IPS-18a (cell line): ENCODE results near the gene RASGEF1C.
A peak's percentile ranks its signal among the peaks of the same experiment; 100 is the strongest.
"Not testable (repeated sequence)": the region's sequence is repeated elsewhere in the genome, so short reads cannot be mapped to it uniquely, and the experiment has no call there.

Source experiments
- H3K27ac ChIP-seq: one replicate; pipeline ENCODE4 v1.5.1; 2013; ENCODE audit warnings: low read length
- H3K27me3 ChIP-seq: one replicate; pipeline ENCODE4 v1.6.1; 2013; ENCODE audit warnings: mild to moderate bottlenecking, low read length; ENCODE audit not compliant: control insufficient read depth, insufficient read depth
- H3K36me3 ChIP-seq: one replicate; pipeline ENCODE4 v1.6.1; 2013; ENCODE audit warnings: low read depth, low read length; ENCODE audit not compliant: control insufficient read depth
- H3K4me1 ChIP-seq: one replicate; pipeline ENCODE4 v1.6.1; 2013; ENCODE audit warnings: low read depth, low read length; ENCODE audit not compliant: control insufficient read depth
- H3K4me3 ChIP-seq: one replicate; pipeline ENCODE4 v1.5.1; 2013; ENCODE audit warnings: low read length
- H3K9ac ChIP-seq: one replicate; pipeline ENCODE4 v1.6.1; 2013; ENCODE audit warnings: mild to moderate bottlenecking, low read length, moderate library complexity
- H3K9me3 ChIP-seq: one replicate; pipeline ENCODE4 v1.6.1; 2013; ENCODE audit warnings: low read depth, low read length; ENCODE audit not compliant: control insufficient read depth

RASGEF1C gene

DNA sequence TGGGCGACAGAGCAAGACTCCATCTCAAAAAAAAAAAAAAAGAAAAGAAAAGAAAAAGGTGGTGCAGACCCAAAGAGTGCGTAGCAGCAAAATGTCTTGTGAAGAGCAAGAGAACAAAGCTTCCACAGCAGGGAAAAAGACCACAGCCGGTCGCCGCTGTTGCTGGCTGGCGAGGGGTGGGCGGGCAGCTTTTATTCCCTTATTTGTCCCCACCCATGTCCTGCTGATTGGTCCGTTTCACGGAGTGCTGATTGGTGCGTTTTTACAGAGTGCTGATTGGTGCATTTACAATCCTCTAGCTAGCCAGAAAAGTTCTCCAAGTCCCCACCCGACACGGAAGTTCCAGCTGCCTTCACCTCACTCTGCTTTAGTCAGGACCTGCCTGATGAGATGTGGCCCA lies 1.1 kb upstream of the RASGEF1C start:
- peaks cover 26% of the 10 kb centered on the region for H3K27me3 ChIP-seq
- H3K9me3 ChIP-seq, H3K27ac ChIP-seq, H3K4me3 ChIP-seq, H3K9ac ChIP-seq, H3K4me1 ChIP-seq, H3K36me3 ChIP-seq: not testable (repeated sequence)

- no peak overlapping the region for H3K9ac ChIP-seq
- H3K9me3 ChIP-seq: no peaks in the 10 kb centered on the region
- H3K36me3 ChIP-seq: no peaks in the 10 kb centered on the region
- peak overlapping the region; percentile 48 for H3K4me3 ChIP-seq
- H3K27ac ChIP-seq: no peak overlapping the region
- no peaks in the 10 kb centered on the region for H3K4me1 ChIP-seq
- peaks cover 26% of the 10 kb centered on the region for H3K27me3 ChIP-seq
Measured at GRCh38 chr5:180208435-180209081, 453 bp downstream of the RASGEF1C start.

DNA sequence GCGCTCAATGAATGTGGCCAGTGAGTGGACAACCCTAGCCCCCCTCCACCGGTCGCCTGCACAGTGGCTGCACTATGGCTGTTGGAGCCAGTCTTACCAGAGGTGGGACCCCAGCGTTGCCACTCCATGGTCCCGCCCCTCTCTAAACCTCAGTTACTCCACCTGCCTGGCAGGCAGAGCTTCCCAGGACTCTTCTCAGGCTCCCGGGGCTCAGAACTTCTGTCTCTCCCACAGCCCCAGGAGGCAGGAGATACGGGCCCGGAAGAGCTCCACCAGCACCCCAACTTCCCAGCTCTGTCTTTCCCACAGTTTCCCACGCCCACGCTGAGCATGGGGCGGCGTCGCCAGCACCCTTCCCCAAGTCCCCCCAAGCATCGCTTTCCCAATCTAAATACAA lies 975 bp downstream of the RASGEF1C start:
- Histone ChIP-seq H3K36me3 (no peaks in the 10 kb centered on the region), H3K27ac (no peak overlapping the region), H3K27me3 (peaks cover 26% of the 10 kb centered on the region), H3K4me3 (peak overlapping the region; percentile 48), H3K9me3 (no peaks in the 10 kb centered on the region), H3K9ac (no peak overlapping the region), H3K4me1 (no peaks in the 10 kb centered on the region)

DNA sequence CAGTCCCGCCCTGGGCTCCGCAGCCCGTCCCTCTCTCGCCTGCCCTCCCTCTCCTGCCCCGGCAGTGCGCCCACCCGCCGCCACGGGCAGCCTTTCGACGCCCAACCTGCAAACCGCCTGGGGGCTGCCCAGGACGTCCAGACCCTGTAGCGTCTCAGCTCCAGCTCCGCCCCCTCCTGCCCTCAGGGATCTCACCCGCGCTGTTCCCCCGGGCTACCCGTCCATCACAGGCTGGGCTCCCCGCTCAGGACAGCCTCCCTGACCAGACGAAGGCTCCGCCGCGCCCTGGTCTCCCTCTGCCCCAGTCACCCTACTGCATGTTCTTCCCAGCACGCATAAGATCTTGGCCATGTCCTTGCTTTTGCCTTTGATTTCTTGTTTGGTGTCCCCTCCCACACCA lies 1.4 kb downstream of the RASGEF1C start:
- Histone ChIP-seq H3K9me3 (no peaks in the 10 kb centered on the region), H3K36me3 (no peaks in the 10 kb centered on the region), H3K4me3 (no peak overlapping the region), H3K27ac (no peak overlapping the region), H3K27me3 (peaks cover 26% of the 10 kb centered on the region), H3K4me1 (no peaks in the 10 kb centered on the region), H3K9ac (no peak overlapping the region)

GRCh38 chr5:180206993-180207392 lies 2.0 kb downstream of the RASGEF1C start:
- no peak overlapping the region for H3K9ac ChIP-seq
- no peaks in the 10 kb centered on the region for H3K36me3 ChIP-seq
- no peaks in the 10 kb centered on the region for H3K4me1 ChIP-seq
- no peak overlapping the region for H3K4me3 ChIP-seq
- peaks cover 26% of the 10 kb centered on the region for H3K27me3 ChIP-seq
- H3K27ac ChIP-seq: no peak overlapping the region
- no peaks in the 10 kb centered on the region for H3K9me3 ChIP-seq

GRCh38 chr5:180205916-180206315 lies 3.1 kb downstream of the RASGEF1C start:
- H3K9ac ChIP-seq: no peak overlapping the region
- H3K27ac ChIP-seq: no peak overlapping the region
- H3K4me3 ChIP-seq: no peak overlapping the region
- peaks cover 26% of the 10 kb centered on the region for H3K27me3 ChIP-seq
- H3K36me3 ChIP-seq: no peaks in the 10 kb centered on the region
- H3K4me1 ChIP-seq: no peaks in the 10 kb centered on the region
- no peaks in the 10 kb centered on the region for H3K9me3 ChIP-seq

- Histone ChIP-seq H3K9me3 (no peaks in the 10 kb centered on the region), H3K4me3 (no peak overlapping the region), H3K27me3 (peaks cover 13% of the 10 kb centered on the region), H3K36me3 (no peaks in the 10 kb centered on the region), H3K27ac (no peak overlapping the region), H3K4me1 (no peaks in the 10 kb centered on the region), H3K9ac (no peak overlapping the region)
Measured at GRCh38 chr5:180204276-180204819, 4.7 kb downstream of the RASGEF1C start.

- H3K27me3 ChIP-seq: peaks cover 6% of the 10 kb centered on the region
Measured at GRCh38 chr5:180202939-180203573, 6.0 kb downstream of the RASGEF1C start.

GRCh38 chr5:180201051-180201987 lies 7.7 kb downstream of the RASGEF1C start:
- Histone ChIP-seq H3K27ac (no peak overlapping the region), H3K4me3 (no peak overlapping the region), H3K9ac (no peak overlapping the region), H3K27me3 (no peaks in the 10 kb centered on the region), H3K4me1 (no peaks in the 10 kb centered on the region), H3K36me3 (no peaks in the 10 kb centered on the region), H3K9me3 (no peaks in the 10 kb centered on the region)

More at GRCh38 chr5:180202939-180203573, 6.0 kb downstream of the RASGEF1C start:
- no peak overlapping the region for H3K4me3 ChIP-seq
- H3K9me3 ChIP-seq: no peaks in the 10 kb centered on the region
- no peak overlapping the region for H3K9ac ChIP-seq
- H3K27ac ChIP-seq: no peak overlapping the region
- no peaks in the 10 kb centered on the region for H3K36me3 ChIP-seq
- H3K4me1 ChIP-seq: no peaks in the 10 kb centered on the region

- no peak overlapping the region for H3K4me3 ChIP-seq
- H3K27ac ChIP-seq: no peak overlapping the region
- H3K9ac ChIP-seq: no peak overlapping the region
- H3K36me3 ChIP-seq: no peaks in the 10 kb centered on the region
- H3K9me3 ChIP-seq: no peaks in the 10 kb centered on the region
- H3K27me3 ChIP-seq: no peaks in the 10 kb centered on the region
- no peaks in the 10 kb centered on the region for H3K4me1 ChIP-seq
Measured at GRCh38 chr5:180199390-180199789, 9.6 kb downstream of the RASGEF1C start.

- H3K4me1 ChIP-seq: no peaks in the 10 kb centered on the region
- no peaks in the 10 kb centered on the region for H3K36me3 ChIP-seq
- no peak overlapping the region for H3K9ac ChIP-seq
- no peaks in the 10 kb centered on the region for H3K27me3 ChIP-seq
- H3K4me3 ChIP-seq: no peak overlapping the region
- H3K27ac ChIP-seq: no peak overlapping the region
- H3K9me3 ChIP-seq: no peaks in the 10 kb centered on the region
Measured at GRCh38 chr5:180198208-180198607, 10.8 kb downstream of the RASGEF1C start.
